PC-9 (cell line): ENCODE results near the gene AFAP1.

Source experiments
- CTCF ChIP-seq: fragments of 200-600 bp; sonication (generic); conservative IDR thresholded peaks from 2 replicates; pipeline ENCODE4 v1.6.1; 2017; ENCODE audit warnings: mixed run types, antibody characterized with exemption, mild to moderate bottlenecking, moderate library complexity
- EZH2 ChIP-seq: fragments of 200-600 bp; sonication (generic); IDR thresholded peaks from 2 replicates; pipeline ENCODE4 v1.8.0; 2017; ENCODE audit warnings: antibody characterized with exemption, low read depth

- TF ChIP-seq CTCF (no peak), EZH2 (no peak)
These were observed 25.4 kb upstream of the AFAP1 start for GRCh38 chr4:7964890-7965662.
